Fibroblast of lung (primary cell): Measurements from ENCODE around the gene GEN1. TPM values are rescaled to one million over a fixed set of nuclear protein-coding genes. Genes with fewer than 3 reads are reported as not detected.

Source experiments
- DNase-seq, 2 donors: peaks; one replicate each; pipeline versions ENCODE4 v3.0.0 to v3.0.0-alpha.2; 2010; ENCODE audit warnings: low read depth in 2 of 2
- H2AFZ ChIP-seq: 2 replicates; pipeline ENCODE4 v1.5.1; 2012; ENCODE audit warnings: low read length, control low read depth, inconsistent platforms
- H3K27ac ChIP-seq: 2 replicates; pipeline ENCODE4 v1.5.1; 2011; ENCODE audit warnings: low read length, control low read depth; ENCODE audit not compliant: insufficient read depth
- H3K27me3 ChIP-seq: 2 replicates; pipeline ENCODE4 v1.5.1; 2011; ENCODE audit warnings: mild to moderate bottlenecking, low read length; ENCODE audit not compliant: control insufficient read depth, insufficient read depth
- H3K36me3 ChIP-seq: 2 replicates; pipeline ENCODE4 v1.5.1; 2011; ENCODE audit warnings: low read length; ENCODE audit not compliant: control insufficient read depth, insufficient read depth
- H3K4me1 ChIP-seq: 2 replicates; pipeline ENCODE4 v1.5.1; 2011; ENCODE audit warnings: low read length; ENCODE audit not compliant: control insufficient read depth, insufficient read depth; ENCODE audit errors: extremely low read depth
- H3K4me2 ChIP-seq: 2 replicates; pipeline ENCODE4 v1.5.1; 2011; ENCODE audit warnings: low read length, control low read depth; ENCODE audit not compliant: insufficient read depth; ENCODE audit errors: extremely low read depth
- H3K4me3 ChIP-seq, 4 experiments: fragments of 200-600 bp in 1 of 4; sonication (generic) in 1 of 4; replicated peaks in 1 of 4; 2 replicates each; pipeline ENCODE4 v1.5.1; 2011 to 2016; ENCODE audit warnings: low read length in 4 of 4, low read depth in 3 of 4, mild to moderate bottlenecking in 3 of 4, control low read depth in 2 of 4, inconsistent platforms in 1 of 4, mixed read lengths in 1 of 4; ENCODE audit not compliant: insufficient read depth in 1 of 4; ENCODE audit errors: control extremely low read depth in 1 of 4
- H3K79me2 ChIP-seq: 2 replicates; pipeline ENCODE4 v1.5.1; 2012; ENCODE audit warnings: mild to moderate bottlenecking, low read length, inconsistent platforms; ENCODE audit not compliant: control insufficient read depth, insufficient read depth
- H3K9ac ChIP-seq: 2 replicates; pipeline ENCODE4 v1.5.1; 2011; ENCODE audit warnings: mild to moderate bottlenecking, low read length, control low read depth; ENCODE audit not compliant: insufficient read depth
- H3K9me3 ChIP-seq: 2 replicates; pipeline ENCODE4 v1.5.1; 2012; ENCODE audit warnings: low read depth, low read length; ENCODE audit not compliant: control insufficient read depth, insufficient read depth
- H4K20me1 ChIP-seq: 2 replicates; pipeline ENCODE4 v1.5.1; 2011; ENCODE audit warnings: low read length; ENCODE audit not compliant: control insufficient read depth, insufficient read depth; ENCODE audit errors: extremely low read depth
- EZH2 ChIP-seq: IDR thresholded peaks from 2 replicates; pipeline ENCODE4 v1.5.1; 2012; ENCODE audit warnings: low read length, control low read depth, mild to moderate bottlenecking; ENCODE audit errors: missing control alignments
- polyA plus RNA-seq, 2 donors: library from polyadenylated mRNA; depleted of rRNA in 1 of 2; stranded (reverse) in 1 of 2; unstranded in 1 of 2; fragments of >200 nt; gene quantifications; 2 replicates each; pipeline ENCODE4 v1.2.1, GENCODE V29; 2011 to 2012; ENCODE audit warnings: missing spikeins in 1 of 2
- total RNA-seq: library from RNA; depleted of rRNA; stranded (reverse); fragments of >200 nt; gene quantifications from 2 replicates; pipeline ENCODE4 v1.2.1, GENCODE V29; 2014
- TF ChIP-seq, protein P1 (sequence below), 2 donors: IDR thresholded peaks in 1 of 2; conservative IDR thresholded peaks in 1 of 2; 1 replicate in 1 of 2; 2 replicates in 1 of 2; pipeline ENCODE4 v1.5.1; 2011 to 2012; ENCODE audit warnings: low read length in 2 of 2, control low read depth in 1 of 2, inconsistent platforms in 1 of 2, low read depth in 1 of 2, mild to moderate bottlenecking in 1 of 2

GEN1 gene
- total and polyA plus RNA-seq, 2 donors (not counting 1 experiment from before 2014, with no cell fraction given) = 5.0 to 5.6 TPM

DNA sequence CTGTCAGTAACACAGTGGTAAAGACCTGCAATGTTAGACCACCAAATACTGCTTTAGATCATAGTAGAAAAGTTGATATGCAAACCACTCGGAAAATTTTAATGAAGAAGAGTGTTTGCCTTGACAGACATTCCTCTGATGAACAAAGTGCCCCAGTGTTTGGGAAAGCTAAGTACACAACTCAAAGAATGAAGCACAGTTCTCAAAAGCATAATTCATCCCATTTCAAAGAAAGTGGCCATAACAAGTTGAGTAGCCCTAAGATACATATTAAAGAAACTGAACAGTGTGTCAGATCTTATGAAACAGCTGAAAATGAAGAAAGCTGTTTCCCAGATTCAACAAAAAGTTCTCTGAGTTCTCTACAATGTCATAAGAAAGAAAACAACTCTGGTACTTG lies 27.5 kb downstream of the GEN1 start:
- Histone ChIP-seq H3K9me3 (no peaks in the 10 kb centered on the region), H2AFZ (no peak overlapping the region), H3K79me2 (no peaks in the 10 kb centered on the region), H3K4me3 (no peak overlapping the region), H3K4me2 (no peak overlapping the region), H3K4me1 (no peaks in the 10 kb centered on the region), H3K27ac (no peak overlapping the region), H3K9ac (no peak overlapping the region), H4K20me1 (no peaks in the 10 kb centered on the region), H3K36me3 (no peaks in the 10 kb centered on the region), H3K27me3 (no peaks in the 10 kb centered on the region)
- no peak for TF ChIP-seq EZH2
- TF ChIP-seq, protein P1, sequence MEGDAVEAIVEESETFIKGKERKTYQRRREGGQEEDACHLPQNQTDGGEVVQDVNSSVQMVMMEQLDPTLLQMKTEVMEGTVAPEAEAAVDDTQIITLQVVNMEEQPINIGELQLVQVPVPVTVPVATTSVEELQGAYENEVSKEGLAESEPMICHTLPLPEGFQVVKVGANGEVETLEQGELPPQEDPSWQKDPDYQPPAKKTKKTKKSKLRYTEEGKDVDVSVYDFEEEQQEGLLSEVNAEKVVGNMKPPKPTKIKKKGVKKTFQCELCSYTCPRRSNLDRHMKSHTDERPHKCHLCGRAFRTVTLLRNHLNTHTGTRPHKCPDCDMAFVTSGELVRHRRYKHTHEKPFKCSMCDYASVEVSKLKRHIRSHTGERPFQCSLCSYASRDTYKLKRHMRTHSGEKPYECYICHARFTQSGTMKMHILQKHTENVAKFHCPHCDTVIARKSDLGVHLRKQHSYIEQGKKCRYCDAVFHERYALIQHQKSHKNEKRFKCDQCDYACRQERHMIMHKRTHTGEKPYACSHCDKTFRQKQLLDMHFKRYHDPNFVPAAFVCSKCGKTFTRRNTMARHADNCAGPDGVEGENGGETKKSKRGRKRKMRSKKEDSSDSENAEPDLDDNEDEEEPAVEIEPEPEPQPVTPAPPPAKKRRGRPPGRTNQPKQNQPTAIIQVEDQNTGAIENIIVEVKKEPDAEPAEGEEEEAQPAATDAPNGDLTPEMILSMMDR (conservative IDR thresholded peaks at IDR 0.05 in 1 of 2, IDR thresholded peaks at IDR 0.05 in 1 of 2; ENCODE audit: low read depth in 1 of 2, low read length in 2 of 2) = no peak
- no peak for DNase-seq

- Histone ChIP-seq H4K20me1 (no peaks in the 10 kb centered on the region), H3K79me2 (no peaks in the 10 kb centered on the region), H3K4me3 (no peak overlapping the region), H3K9ac (no peak overlapping the region), H3K4me1 (peaks cover 2% of the 10 kb centered on the region), H3K9me3 (no peaks in the 10 kb centered on the region), H3K4me2 (no peak overlapping the region), H3K36me3 (no peaks in the 10 kb centered on the region), H3K27me3 (no peaks in the 10 kb centered on the region), H3K27ac (no peak overlapping the region), H2AFZ (no peak overlapping the region)
- no peak for DNase-seq
- no peak for TF ChIP-seq EZH2
- TF ChIP-seq, protein P1 (conservative IDR thresholded peaks at IDR 0.05 in 1 of 2, IDR thresholded peaks at IDR 0.05 in 1 of 2; ENCODE audit: low read depth in 1 of 2, low read length in 2 of 2) = no peak
Measured at GRCh38 chr2:17786727-17787126, 32.8 kb downstream of the GEN1 start.

- no peak overlapping the region for H2AFZ ChIP-seq
- no peak overlapping the region for H3K4me2 ChIP-seq
Measured at GRCh38 chr2:17788773-17789172, 34.8 kb downstream of the GEN1 start.

More at GRCh38 chr2:17788773-17789172, 34.8 kb downstream of the GEN1 start:
- no peak for DNase-seq
- H3K36me3 ChIP-seq = no peaks in the 10 kb centered on the region
- TF ChIP-seq EZH2 = no peak
- TF ChIP-seq, protein P1 (conservative IDR thresholded peaks at IDR 0.05 in 1 of 2, IDR thresholded peaks at IDR 0.05 in 1 of 2; ENCODE audit: low read depth in 1 of 2, low read length in 2 of 2) = no peak
- H3K27me3 ChIP-seq = no peaks in the 10 kb centered on the region
- no peak overlapping the region for H3K9ac ChIP-seq
- no peaks in the 10 kb centered on the region for H4K20me1 ChIP-seq
- H3K79me2 ChIP-seq = no peaks in the 10 kb centered on the region
- no peak overlapping the region for H3K27ac ChIP-seq
- peaks cover 4% of the 10 kb centered on the region for H3K4me1 ChIP-seq
- no peaks in the 10 kb centered on the region for H3K9me3 ChIP-seq
- no peak overlapping the region for H3K4me3 ChIP-seq
